ENCODE data around the gene STT3B.

DNA sequence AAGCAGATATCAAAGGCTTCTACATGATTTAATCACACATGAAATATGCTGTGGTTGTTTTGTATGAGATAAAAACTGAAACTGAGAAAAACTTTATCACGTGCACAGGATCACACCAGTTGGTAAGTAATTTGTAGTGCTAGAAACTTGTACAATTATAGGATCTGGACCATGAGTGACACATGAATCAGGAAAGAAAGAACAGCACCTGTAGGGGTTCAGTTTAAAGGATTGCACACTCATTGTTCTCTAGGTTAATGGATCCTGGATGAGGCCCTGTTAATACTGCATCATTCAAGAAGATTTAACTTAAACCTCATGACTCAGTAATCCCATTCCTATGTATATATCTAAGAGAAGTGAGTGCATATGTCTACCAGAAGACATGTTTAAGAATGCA, 87.9 kb downstream of the STT3B start:
- TF ChIP-seq, protein P1, sequence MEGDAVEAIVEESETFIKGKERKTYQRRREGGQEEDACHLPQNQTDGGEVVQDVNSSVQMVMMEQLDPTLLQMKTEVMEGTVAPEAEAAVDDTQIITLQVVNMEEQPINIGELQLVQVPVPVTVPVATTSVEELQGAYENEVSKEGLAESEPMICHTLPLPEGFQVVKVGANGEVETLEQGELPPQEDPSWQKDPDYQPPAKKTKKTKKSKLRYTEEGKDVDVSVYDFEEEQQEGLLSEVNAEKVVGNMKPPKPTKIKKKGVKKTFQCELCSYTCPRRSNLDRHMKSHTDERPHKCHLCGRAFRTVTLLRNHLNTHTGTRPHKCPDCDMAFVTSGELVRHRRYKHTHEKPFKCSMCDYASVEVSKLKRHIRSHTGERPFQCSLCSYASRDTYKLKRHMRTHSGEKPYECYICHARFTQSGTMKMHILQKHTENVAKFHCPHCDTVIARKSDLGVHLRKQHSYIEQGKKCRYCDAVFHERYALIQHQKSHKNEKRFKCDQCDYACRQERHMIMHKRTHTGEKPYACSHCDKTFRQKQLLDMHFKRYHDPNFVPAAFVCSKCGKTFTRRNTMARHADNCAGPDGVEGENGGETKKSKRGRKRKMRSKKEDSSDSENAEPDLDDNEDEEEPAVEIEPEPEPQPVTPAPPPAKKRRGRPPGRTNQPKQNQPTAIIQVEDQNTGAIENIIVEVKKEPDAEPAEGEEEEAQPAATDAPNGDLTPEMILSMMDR (conservative IDR thresholded peaks at IDR 0.05; ENCODE audit: low read length) = no peak
- TF ChIP-seq EZH2phosphoT487 (IDR thresholded peaks at IDR 0.05; ENCODE audit: borderline replicate concordance, low read depth, low read length) = no peak
